Mesothelial cell of epicardium (in vitro differentiated cells): ENCODE measurements around the gene CHST14. TPM values are rescaled to one million over a fixed set of nuclear protein-coding genes. Genes with fewer than 3 reads are reported as not detected.

Source experiments
- DNase-seq, 2 experiments: peaks; one replicate each; pipeline ENCODE4 v3.0.0; 2021; ENCODE audit warnings: low spot score in 2 of 2; ENCODE audit not compliant: unreplicated experiment in 2 of 2
- H3K27ac Mint-ChIP-seq: 2 replicates; pipeline ENCODE4 v1.8.0; 2021; ENCODE audit warnings: mixed read lengths
- H3K27me3 Mint-ChIP-seq: 2 replicates; pipeline ENCODE4 v1.8.0; 2021; ENCODE audit warnings: low read depth, mixed read lengths
- H3K36me3 Mint-ChIP-seq: 2 replicates; pipeline ENCODE4 v1.8.0; 2021; ENCODE audit warnings: mixed read lengths
- H3K4me1 Mint-ChIP-seq: 2 replicates; pipeline ENCODE4 v1.8.0; 2021; ENCODE audit warnings: mixed read lengths
- H3K4me3 Mint-ChIP-seq: 2 replicates; pipeline ENCODE4 v1.8.0; 2021; ENCODE audit warnings: mild to moderate bottlenecking, moderate library complexity, mixed read lengths
- H3K9me3 Mint-ChIP-seq: 2 replicates; pipeline ENCODE4 v1.8.0; 2021; ENCODE audit warnings: mixed read lengths
- total RNA-seq: library from RNA; stranded (reverse); gene quantifications from 3 replicates; pipeline ENCODE4 v1.2.1, GENCODE V29; 2021
- TF ChIP-seq, protein P1 (sequence below): fragments of 200-600 bp; sonication (generic); IDR thresholded peaks from one replicate; pipeline ENCODE4 v1.5.0; 2021; ENCODE audit warnings: antibody characterized with exemption; ENCODE audit not compliant: unreplicated experiment

The CHST14 gene
- total RNA-seq, 1 donor from 2014 or later: 41.9 TPM

DNA sequence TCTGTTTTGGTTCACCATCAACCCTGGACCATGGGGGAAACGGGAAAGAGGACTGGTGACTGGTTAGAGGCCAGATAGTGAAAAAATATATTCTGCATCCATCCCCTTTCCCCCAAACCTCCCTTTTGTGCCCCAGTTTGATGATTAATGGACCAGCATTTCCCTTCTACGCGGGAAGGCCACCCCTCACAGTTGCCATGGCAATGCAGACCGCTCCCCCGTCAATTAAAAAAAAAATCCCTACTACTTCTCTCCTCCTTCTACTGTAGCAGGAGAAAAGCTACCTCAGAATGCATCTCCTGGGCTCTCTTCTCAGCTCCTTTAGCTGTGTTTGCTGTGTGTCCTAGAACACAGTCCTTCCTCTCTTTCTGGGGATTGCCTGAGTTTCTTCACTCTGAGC, 26.0 kb upstream of the CHST14 start:
- no peaks in the 10 kb centered on the region for H3K9me3 Mint-ChIP-seq
- no peak overlapping the region for H3K27ac Mint-ChIP-seq
- DNase-seq: no peak
- peaks cover 35% of the 10 kb centered on the region for H3K4me1 Mint-ChIP-seq
- TF ChIP-seq, protein P1, sequence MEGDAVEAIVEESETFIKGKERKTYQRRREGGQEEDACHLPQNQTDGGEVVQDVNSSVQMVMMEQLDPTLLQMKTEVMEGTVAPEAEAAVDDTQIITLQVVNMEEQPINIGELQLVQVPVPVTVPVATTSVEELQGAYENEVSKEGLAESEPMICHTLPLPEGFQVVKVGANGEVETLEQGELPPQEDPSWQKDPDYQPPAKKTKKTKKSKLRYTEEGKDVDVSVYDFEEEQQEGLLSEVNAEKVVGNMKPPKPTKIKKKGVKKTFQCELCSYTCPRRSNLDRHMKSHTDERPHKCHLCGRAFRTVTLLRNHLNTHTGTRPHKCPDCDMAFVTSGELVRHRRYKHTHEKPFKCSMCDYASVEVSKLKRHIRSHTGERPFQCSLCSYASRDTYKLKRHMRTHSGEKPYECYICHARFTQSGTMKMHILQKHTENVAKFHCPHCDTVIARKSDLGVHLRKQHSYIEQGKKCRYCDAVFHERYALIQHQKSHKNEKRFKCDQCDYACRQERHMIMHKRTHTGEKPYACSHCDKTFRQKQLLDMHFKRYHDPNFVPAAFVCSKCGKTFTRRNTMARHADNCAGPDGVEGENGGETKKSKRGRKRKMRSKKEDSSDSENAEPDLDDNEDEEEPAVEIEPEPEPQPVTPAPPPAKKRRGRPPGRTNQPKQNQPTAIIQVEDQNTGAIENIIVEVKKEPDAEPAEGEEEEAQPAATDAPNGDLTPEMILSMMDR: no peak
- peaks cover 20% of the 10 kb centered on the region for H3K27me3 Mint-ChIP-seq
- no peaks in the 10 kb centered on the region for H3K36me3 Mint-ChIP-seq
- H3K4me3 Mint-ChIP-seq: no peak overlapping the region

DNA sequence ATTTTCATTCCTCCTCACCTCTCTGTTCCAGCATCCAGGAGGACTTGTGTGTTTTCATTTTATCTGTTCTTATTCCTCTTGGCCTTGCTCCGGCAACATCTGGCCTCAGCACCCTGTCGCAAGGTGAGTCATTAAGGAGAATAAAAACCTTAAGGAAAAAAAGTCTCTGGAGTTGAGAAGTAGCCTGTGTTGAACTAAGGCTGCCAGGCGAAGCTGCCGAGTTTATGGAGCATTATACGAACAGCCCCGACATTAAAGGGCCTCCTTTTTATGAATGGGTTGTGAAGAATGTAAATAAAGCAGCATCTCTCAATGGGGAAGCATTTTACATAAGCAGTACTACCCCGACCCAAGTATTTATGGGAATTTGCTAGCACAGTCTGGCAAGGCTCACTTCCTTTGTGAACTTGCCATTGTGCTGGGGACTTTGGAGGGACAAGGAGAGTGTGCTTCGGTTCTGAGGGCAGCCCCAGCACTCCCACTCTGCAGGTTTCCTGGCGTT, 25.3 kb upstream of the CHST14 start:
- no peaks in the 10 kb centered on the region for H3K9me3 Mint-ChIP-seq
- H3K4me3 Mint-ChIP-seq: no peak overlapping the region
- H3K4me1 Mint-ChIP-seq: peaks cover 30% of the 10 kb centered on the region
- TF ChIP-seq, protein P1: no peak
- H3K27me3 Mint-ChIP-seq: peaks cover 14% of the 10 kb centered on the region
- no peak for DNase-seq
- H3K36me3 Mint-ChIP-seq: no peaks in the 10 kb centered on the region
- peak overlapping the region; percentile 79 for H3K27ac Mint-ChIP-seq

DNA sequence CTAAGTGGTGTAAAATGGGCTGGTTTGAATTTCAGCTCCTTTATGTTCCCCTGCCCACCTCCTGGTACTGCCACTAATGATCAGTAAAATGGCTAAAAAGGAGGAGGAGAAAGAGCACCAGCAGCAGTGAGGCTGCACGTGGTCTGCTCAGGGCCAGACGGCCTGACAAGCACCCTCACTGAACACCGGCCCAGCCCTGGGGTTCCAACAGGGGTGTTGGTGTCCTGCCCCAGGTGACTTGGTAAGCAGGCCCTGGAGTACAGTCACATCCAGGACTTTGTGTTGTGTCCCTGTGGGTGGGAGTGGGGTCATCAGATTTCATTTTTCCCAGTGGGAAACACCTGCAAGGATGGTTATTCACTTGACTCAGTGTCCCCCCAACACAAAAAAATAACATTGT, 24.6 kb upstream of the CHST14 start:
- Mint-ChIP-seq H3K4me1 (peaks cover 30% of the 10 kb centered on the region), H3K27me3 (peaks cover 14% of the 10 kb centered on the region), H3K27ac (no peak overlapping the region), H3K9me3 (no peaks in the 10 kb centered on the region), H3K4me3 (no peak overlapping the region), H3K36me3 (no peaks in the 10 kb centered on the region)
- no peak for DNase-seq
- TF ChIP-seq, protein P1: no peak

DNA sequence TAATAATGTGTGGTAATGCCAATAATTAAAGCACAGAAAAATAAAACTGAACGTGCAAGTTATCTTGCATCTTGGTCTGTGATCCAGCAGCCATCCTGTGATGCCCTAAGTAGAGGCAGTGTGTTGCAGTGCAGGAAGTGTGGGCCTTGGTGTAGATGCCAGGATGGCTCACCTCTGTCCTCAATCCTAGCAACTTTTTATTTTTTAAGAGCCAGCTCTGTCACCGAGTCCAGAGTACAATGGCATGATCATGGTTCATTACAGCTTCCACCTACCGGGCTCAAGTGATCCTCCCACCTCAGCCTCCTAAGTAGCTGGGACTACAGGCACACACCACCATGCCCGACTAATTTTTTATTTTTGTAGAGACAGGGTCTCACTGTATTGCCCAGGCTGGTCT, 22.4 kb upstream of the CHST14 start:
- TF ChIP-seq, protein P1: no peak
- H3K27ac Mint-ChIP-seq: no peak overlapping the region
- no peak overlapping the region for H3K4me3 Mint-ChIP-seq
- H3K9me3 Mint-ChIP-seq: no peaks in the 10 kb centered on the region
- peaks cover 7% of the 10 kb centered on the region for H3K27me3 Mint-ChIP-seq
- H3K4me1 Mint-ChIP-seq: peaks cover 23% of the 10 kb centered on the region
- DNase-seq: no peak
- no peaks in the 10 kb centered on the region for H3K36me3 Mint-ChIP-seq

DNA sequence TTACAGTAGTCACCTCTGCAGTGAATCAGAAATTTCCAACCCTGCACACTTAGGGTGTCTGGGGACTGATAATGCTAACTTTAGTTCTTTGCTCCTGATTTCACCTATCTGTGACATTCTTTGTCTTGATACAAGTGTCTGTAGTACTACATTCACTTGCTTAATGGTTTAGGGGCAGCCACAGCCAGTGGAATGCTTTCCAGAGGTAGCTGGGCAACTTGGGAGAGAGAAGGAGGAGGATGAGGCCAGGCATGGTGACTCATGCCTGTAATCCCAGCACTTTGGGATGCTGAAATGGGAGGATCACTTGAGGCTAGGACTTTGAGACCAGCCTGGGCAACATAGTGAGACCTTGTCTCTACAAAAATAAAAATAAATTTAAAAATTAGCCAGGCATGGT, 21.5 kb upstream of the CHST14 start:
- TF ChIP-seq, protein P1: no peak
- Mint-ChIP-seq H3K27me3 (no peaks in the 10 kb centered on the region), H3K4me3 (no peak overlapping the region)

DNA sequence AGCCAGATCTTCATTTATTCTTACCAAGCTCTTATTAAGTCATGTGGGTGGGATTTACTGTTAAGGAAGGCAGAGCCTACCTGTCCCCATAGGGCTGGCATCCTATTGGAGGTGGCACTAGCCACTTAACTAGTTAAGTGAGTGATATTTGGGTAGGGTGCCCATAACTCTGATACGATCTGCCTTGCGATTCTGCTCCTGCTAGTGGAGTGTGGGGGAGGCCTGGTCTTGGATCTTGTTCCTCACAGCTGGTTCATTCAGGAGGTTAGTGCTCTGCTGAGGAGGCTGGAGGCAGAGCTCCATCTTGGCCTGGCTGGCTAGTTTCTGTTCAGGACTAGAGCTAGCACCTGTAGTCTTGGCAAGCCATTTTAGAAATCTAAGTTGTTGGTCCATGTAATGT, 20.7 kb upstream of the CHST14 start:
- TF ChIP-seq, protein P1: no peak
- H3K36me3 Mint-ChIP-seq: no peaks in the 10 kb centered on the region
- no peaks in the 10 kb centered on the region for H3K27me3 Mint-ChIP-seq
- H3K4me3 Mint-ChIP-seq: no peak overlapping the region
- no peak for DNase-seq
- peaks cover 13% of the 10 kb centered on the region for H3K4me1 Mint-ChIP-seq
- H3K9me3 Mint-ChIP-seq: no peaks in the 10 kb centered on the region
- H3K27ac Mint-ChIP-seq: no peak overlapping the region

More for the DNA sequence above, 21.5 kb upstream of the CHST14 start:
- DNase-seq: no peak
- Mint-ChIP-seq H3K9me3 (no peaks in the 10 kb centered on the region), H3K4me1 (peaks cover 15% of the 10 kb centered on the region), H3K27ac (no peak overlapping the region), H3K36me3 (no peaks in the 10 kb centered on the region)
